ENCODE data around the gene SENP6.

GRCh38 chr6:75759207-75759606, 157.5 kb downstream of the SENP6 start:
- TF ChIP-seq POLR2A (IDR thresholded peaks at IDR 0.05) = no peak
- TF ChIP-seq CTCF (IDR thresholded peaks at IDR 0.05) = no peak
